Body of pancreas (tissue), 4 donors: ENCODE measurements around the gene DCBLD1.

Source experiments
- CTCF ChIP-seq, 7 experiments: fragments of 450-650 bp in 4 of 7; fragments of 200-600 bp in 3 of 7; sonication (generic) in 3 of 7; IDR thresholded peaks; one replicate each; pipeline ENCODE4 v1.5.1; 2016 to 2019; ENCODE audit warnings: antibody characterized with exemption in 7 of 7
- POLR2A ChIP-seq, 3 donors: fragments of 450-650 bp; IDR thresholded peaks; one replicate each; pipeline ENCODE4 v1.6.1; 2016; ENCODE audit warnings: antibody characterized with exemption in 3 of 3, mild to moderate bottlenecking in 2 of 3

GRCh38 chr6:117494283-117494682 is 11.8 kb downstream of the DCBLD1 start:
- TF ChIP-seq CTCF (IDR thresholded peaks at IDR 0.05) (no peak), POLR2A (IDR thresholded peaks at IDR 0.05) (no peak)
